SU-DHL-6 (cell line): ENCODE measurements around the gene FSTL4.

Experiments used
- EZH2phosphoT487 ChIP-seq: fragments of 200-600 bp; sonication (generic), shearing (Covaris generic); conservative IDR thresholded peaks from 2 replicates; pipeline ENCODE4 v1.6.1; 2018; ENCODE audit warnings: mild to moderate bottlenecking, antibody characterized with exemption, low read length, moderate library complexity, mixed read lengths
- TF ChIP-seq, protein P1 (sequence below): fragments of 200-600 bp; sonication (generic); IDR thresholded peaks from one replicate; pipeline ENCODE4 v1.5.1; 2017; ENCODE audit warnings: antibody characterized with exemption, mild to moderate bottlenecking, low read length, moderate library complexity; ENCODE audit not compliant: insufficient read depth, poor library complexity, severe bottlenecking

DNA sequence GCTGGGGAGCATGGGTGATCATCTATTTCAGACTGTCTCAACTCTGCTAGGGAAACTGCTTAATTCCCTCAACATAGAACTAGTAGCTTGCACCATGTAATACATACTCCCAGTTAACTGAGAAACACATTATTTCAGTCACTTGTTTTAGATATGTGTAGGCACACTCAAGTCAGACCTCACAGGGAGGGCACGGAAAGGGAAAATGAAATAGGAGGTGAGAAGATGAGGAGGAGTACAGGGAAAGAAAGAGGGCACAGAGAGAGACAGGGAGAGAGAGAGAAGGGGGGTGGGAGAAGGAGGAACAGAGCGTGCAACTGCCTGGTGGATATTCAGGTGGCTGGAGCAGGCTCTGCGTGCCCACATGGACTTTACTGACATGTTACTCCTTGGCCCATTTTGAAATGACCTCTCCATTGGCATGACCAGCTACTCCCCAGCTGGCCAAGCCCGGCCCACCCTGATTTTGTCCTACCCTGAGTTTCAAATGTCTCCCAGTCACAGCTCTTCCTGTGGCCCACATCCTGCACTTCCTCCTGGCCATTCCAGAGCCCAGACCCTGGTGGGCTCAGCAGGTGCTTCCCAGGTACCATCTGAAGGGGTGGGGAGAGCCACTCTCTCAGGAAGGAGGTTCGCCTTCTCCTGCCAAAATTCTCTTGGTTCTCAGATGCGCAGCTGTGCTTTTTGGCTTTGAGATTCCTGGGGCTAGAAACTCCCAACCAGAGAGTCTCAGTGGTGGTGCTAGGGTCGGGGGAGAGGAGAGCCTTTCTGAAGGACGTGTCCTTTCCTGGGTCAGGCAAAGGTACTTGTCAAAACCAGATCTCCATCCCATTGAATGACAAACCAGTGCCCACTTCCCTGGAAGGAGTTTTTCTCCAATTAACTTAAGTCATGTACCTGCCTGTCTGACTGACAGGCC is 229.4 kb downstream of the FSTL4 start:
- TF ChIP-seq, protein P1, sequence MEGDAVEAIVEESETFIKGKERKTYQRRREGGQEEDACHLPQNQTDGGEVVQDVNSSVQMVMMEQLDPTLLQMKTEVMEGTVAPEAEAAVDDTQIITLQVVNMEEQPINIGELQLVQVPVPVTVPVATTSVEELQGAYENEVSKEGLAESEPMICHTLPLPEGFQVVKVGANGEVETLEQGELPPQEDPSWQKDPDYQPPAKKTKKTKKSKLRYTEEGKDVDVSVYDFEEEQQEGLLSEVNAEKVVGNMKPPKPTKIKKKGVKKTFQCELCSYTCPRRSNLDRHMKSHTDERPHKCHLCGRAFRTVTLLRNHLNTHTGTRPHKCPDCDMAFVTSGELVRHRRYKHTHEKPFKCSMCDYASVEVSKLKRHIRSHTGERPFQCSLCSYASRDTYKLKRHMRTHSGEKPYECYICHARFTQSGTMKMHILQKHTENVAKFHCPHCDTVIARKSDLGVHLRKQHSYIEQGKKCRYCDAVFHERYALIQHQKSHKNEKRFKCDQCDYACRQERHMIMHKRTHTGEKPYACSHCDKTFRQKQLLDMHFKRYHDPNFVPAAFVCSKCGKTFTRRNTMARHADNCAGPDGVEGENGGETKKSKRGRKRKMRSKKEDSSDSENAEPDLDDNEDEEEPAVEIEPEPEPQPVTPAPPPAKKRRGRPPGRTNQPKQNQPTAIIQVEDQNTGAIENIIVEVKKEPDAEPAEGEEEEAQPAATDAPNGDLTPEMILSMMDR, result no peak
- TF ChIP-seq EZH2phosphoT487, result no peak
